HepG2 (cell line): Measurements from ENCODE around the gene PXDC1. TPM values are rescaled to one million over a fixed set of nuclear protein-coding genes. Genes with fewer than 3 reads are reported as not detected.

Experiments used
- BHLHE40 ChIP-seq: IDR thresholded peaks from 2 replicates; pipeline ENCODE4 v1.6.1; 2011; ENCODE audit warnings: low read length, improper control_type of control experiment
- KDM6A ChIP-seq: IDR thresholded peaks from 2 replicates; pipeline ENCODE4 v1.6.1; 2016; ENCODE audit warnings: low read depth
- ZNF207 ChIP-seq: fragments of 450-650 bp; IDR thresholded peaks from 2 replicates; pipeline ENCODE4 v1.6.1; 2016; ENCODE audit warnings: antibody characterized with exemption, borderline replicate concordance
- ZNF225 ChIP-seq: sonication (generic); formaldehyde crosslinking; IDR thresholded peaks from 2 replicates; pipeline ENCODE4 v1.4.0; 2020; ENCODE audit warnings: mild to moderate bottlenecking, missing genetic modification reagents
- ZNF34 ChIP-seq: sonication (generic); formaldehyde crosslinking; IDR thresholded peaks from 2 replicates; pipeline ENCODE4 v1.4.0; 2020; ENCODE audit warnings: mild to moderate bottlenecking, missing genetic modification reagents, borderline replicate concordance
- ZNF788 ChIP-seq: sonication (generic); formaldehyde crosslinking; IDR thresholded peaks from 2 replicates; pipeline ENCODE4 v1.5.0; 2020; ENCODE audit warnings: mild to moderate bottlenecking, missing genetic modification reagents, borderline replicate concordance
- polyA plus RNA-seq, 8 experiments: library from polyadenylated mRNA; depleted of rRNA in 3 of 8; stranded (reverse) in 7 of 8; unstranded in 1 of 8; fragments of >200 nt; fragmentation: Illumina TruSeq in 4 of 8; extraction: Trizol in 4 of 8; gene quantifications; 2 replicates each; pipeline versions ENCODE4 v1.2.1 to v1.2.3, GENCODE V29; 2011 to 2016; ENCODE audit warnings: low read depth in 4 of 8, missing spikeins in 1 of 8, mixed read lengths in 1 of 8; ENCODE audit not compliant: insufficient read depth in 1 of 8
- total RNA-seq, 5 experiments: library from RNA; depleted of rRNA; stranded (reverse); fragments of >200 nt; fragmentation: Illumina TruSeq; extraction: Trizol; gene quantifications; 2 replicates each; pipeline ENCODE4 v1.2.3, GENCODE V29; 2016; ENCODE audit warnings: low read depth in 1 of 5
- TF ChIP-seq, protein P1 (sequence below): sonication (generic); formaldehyde crosslinking; IDR thresholded peaks from 2 replicates; pipeline ENCODE4 v1.4.0; 2020; ENCODE audit warnings: missing genetic modification reagents, mild to moderate bottlenecking, borderline replicate concordance
- TF ChIP-seq, protein P2 (sequence below): sonication (generic); formaldehyde crosslinking; IDR thresholded peaks from 2 replicates; pipeline ENCODE4 v1.5.0; 2020; ENCODE audit warnings: mild to moderate bottlenecking, missing genetic modification reagents, borderline replicate concordance
- TF ChIP-seq, protein P3 (sequence below): IDR thresholded peaks from 2 replicates; pipeline ENCODE4 v1.6.1; 2012; ENCODE audit warnings: low read length, improper control_type of control experiment
- TF ChIP-seq, protein P4 (sequence below): sonication (generic); formaldehyde crosslinking; IDR thresholded peaks from 2 replicates; pipeline ENCODE4 v1.4.0; 2020; ENCODE audit warnings: missing genetic modification reagents

The PXDC1 gene
- total and polyA plus RNA-seq, 2 of the 13 experiments (the other 11 are each of a cell fraction or from before 2014, with no cell fraction given), result 32.4 to 34.7 TPM

DNA sequence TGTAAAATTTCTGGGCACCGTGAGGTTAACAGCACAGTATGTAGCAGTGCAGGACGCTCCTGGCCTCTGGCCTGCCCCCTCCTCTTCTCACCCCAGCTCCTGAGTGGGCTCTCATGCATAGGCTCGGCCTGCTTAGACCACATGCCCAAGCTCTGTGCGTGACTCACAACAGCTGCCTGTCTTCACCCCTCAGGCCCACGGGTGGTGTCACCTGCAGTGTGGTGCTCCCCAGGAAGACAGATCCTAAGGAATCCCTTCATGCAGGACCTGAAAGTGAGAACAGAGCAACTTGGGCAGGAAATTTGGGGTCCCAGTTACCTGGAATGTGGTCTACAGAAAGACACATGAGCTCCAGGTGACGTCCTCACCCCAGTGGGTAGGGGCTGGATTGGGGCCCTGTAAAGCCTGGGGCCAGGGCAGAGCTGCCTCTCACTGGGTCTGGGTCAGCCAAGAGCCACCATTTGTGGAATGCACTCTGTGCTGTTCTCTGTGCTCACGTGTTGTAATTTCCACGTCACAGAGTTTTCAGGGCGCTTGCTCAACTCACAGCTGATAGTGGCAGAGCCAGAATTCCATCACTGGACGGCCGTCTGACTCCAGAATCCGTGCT, 37.0 kb upstream of the PXDC1 start (continued):
- TF ChIP-seq, protein P1, sequence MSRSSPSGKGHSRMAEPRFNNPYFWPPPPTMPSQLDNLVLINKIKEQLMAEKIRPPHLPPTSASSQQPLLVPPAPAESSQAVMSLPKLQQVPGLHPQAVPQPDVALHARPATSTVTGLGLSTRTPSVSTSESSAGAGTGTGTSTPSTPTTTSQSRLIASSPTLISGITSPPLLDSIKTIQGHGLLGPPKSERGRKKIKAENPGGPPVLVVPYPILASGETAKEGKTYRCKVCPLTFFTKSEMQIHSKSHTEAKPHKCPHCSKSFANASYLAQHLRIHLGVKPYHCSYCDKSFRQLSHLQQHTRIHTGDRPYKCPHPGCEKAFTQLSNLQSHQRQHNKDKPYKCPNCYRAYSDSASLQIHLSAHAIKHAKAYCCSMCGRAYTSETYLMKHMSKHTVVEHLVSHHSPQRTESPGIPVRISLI (CRISPR knock-in tag), result no peak
- TF ChIP-seq ZNF34 (CRISPR knock-in tag) (no peak), ZNF207 (no peak), KDM6A (CRISPR knock-in tag) (no peak), BHLHE40 (peak; percentile 86), ZNF225 (CRISPR knock-in tag) (peak; percentile 86; the same call in 1 of the 2 replicates), ZNF788 (CRISPR knock-in tag) (no peak)
- TF ChIP-seq, protein P2, sequence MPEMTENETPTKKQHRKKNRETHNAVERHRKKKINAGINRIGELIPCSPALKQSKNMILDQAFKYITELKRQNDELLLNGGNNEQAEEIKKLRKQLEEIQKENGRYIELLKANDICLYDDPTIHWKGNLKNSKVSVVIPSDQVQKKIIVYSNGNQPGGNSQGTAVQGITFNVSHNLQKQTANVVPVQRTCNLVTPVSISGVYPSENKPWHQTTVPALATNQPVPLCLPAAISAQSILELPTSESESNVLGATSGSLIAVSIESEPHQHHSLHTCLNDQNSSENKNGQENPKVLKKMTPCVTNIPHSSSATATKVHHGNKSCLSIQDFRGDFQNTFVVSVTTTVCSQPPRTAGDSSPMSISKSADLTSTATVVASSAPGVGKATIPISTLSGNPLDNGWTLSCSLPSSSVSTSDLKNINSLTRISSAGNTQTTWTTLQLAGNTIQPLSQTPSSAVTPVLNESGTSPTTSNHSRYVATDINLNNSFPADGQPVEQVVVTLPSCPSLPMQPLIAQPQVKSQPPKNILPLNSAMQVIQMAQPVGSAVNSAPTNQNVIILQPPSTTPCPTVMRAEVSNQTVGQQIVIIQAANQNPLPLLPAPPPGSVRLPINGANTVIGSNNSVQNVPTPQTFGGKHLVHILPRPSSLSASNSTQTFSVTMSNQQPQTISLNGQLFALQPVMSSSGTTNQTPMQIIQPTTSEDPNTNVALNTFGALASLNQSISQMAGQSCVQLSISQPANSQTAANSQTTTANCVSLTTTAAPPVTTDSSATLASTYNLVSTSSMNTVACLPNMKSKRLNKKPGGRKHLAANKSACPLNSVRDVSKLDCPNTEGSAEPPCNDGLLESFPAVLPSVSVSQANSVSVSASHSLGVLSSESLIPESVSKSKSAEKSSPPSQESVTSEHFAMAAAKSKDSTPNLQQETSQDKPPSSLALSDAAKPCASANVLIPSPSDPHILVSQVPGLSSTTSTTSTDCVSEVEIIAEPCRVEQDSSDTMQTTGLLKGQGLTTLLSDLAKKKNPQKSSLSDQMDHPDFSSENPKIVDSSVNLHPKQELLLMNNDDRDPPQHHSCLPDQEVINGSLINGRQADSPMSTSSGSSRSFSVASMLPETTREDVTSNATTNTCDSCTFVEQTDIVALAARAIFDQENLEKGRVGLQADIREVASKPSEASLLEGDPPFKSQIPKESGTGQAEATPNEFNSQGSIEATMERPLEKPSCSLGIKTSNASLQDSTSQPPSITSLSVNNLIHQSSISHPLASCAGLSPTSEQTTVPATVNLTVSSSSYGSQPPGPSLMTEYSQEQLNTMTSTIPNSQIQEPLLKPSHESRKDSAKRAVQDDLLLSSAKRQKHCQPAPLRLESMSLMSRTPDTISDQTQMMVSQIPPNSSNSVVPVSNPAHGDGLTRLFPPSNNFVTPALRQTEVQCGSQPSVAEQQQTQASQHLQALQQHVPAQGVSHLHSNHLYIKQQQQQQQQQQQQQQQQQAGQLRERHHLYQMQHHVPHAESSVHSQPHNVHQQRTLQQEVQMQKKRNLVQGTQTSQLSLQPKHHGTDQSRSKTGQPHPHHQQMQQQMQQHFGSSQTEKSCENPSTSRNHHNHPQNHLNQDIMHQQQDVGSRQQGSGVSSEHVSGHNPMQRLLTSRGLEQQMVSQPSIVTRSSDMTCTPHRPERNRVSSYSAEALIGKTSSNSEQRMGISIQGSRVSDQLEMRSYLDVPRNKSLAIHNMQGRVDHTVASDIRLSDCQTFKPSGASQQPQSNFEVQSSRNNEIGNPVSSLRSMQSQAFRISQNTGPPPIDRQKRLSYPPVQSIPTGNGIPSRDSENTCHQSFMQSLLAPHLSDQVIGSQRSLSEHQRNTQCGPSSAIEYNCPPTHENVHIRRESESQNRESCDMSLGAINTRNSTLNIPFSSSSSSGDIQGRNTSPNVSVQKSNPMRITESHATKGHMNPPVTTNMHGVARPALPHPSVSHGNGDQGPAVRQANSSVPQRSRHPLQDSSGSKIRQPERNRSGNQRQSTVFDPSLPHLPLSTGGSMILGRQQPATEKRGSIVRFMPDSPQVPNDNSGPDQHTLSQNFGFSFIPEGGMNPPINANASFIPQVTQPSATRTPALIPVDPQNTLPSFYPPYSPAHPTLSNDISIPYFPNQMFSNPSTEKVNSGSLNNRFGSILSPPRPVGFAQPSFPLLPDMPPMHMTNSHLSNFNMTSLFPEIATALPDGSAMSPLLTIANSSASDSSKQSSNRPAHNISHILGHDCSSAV (CRISPR knock-in tag), result 0 out of 2 replicates have a peak, but pooled peaks have one; percentile 64
- TF ChIP-seq, protein P3, sequence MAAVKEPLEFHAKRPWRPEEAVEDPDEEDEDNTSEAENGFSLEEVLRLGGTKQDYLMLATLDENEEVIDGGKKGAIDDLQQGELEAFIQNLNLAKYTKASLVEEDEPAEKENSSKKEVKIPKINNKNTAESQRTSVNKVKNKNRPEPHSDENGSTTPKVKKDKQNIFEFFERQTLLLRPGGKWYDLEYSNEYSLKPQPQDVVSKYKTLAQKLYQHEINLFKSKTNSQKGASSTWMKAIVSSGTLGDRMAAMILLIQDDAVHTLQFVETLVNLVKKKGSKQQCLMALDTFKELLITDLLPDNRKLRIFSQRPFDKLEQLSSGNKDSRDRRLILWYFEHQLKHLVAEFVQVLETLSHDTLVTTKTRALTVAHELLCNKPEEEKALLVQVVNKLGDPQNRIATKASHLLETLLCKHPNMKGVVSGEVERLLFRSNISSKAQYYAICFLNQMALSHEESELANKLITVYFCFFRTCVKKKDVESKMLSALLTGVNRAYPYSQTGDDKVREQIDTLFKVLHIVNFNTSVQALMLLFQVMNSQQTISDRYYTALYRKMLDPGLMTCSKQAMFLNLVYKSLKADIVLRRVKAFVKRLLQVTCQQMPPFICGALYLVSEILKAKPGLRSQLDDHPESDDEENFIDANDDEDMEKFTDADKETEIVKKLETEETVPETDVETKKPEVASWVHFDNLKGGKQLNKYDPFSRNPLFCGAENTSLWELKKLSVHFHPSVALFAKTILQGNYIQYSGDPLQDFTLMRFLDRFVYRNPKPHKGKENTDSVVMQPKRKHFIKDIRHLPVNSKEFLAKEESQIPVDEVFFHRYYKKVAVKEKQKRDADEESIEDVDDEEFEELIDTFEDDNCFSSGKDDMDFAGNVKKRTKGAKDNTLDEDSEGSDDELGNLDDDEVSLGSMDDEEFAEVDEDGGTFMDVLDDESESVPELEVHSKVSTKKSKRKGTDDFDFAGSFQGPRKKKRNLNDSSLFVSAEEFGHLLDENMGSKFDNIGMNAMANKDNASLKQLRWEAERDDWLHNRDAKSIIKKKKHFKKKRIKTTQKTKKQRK, result no peak
- TF ChIP-seq, protein P4, sequence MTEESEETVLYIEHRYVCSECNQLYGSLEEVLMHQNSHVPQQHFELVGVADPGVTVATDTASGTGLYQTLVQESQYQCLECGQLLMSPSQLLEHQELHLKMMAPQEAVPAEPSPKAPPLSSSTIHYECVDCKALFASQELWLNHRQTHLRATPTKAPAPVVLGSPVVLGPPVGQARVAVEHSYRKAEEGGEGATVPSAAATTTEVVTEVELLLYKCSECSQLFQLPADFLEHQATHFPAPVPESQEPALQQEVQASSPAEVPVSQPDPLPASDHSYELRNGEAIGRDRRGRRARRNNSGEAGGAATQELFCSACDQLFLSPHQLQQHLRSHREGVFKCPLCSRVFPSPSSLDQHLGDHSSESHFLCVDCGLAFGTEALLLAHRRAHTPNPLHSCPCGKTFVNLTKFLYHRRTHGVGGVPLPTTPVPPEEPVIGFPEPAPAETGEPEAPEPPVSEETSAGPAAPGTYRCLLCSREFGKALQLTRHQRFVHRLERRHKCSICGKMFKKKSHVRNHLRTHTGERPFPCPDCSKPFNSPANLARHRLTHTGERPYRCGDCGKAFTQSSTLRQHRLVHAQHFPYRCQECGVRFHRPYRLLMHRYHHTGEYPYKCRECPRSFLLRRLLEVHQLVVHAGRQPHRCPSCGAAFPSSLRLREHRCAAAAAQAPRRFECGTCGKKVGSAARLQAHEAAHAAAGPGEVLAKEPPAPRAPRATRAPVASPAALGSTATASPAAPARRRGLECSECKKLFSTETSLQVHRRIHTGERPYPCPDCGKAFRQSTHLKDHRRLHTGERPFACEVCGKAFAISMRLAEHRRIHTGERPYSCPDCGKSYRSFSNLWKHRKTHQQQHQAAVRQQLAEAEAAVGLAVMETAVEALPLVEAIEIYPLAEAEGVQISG (CRISPR knock-in tag), result no peak
